DND-41 (cell line): ENCODE measurements around the gene CTIF.

Experiments used
- ATAC-seq: fragments of 200-7000 bp; cut with Tn5 transposase; 3 replicates; pipeline ENCODE4 v1.9.1; 2021; ENCODE audit warnings: low read depth; ENCODE audit not compliant: insufficient read depth
- DNase-seq: peaks from one replicate; pipeline ENCODE4 v3.0.0-alpha.2; 2020
- H2AFZ ChIP-seq: 2 replicates; pipeline ENCODE4 v1.6.0; 2012; ENCODE audit warnings: low read depth, low read length
- H3K27ac ChIP-seq: 2 replicates; pipeline ENCODE4 v1.5.1; 2012; ENCODE audit warnings: low read length, inconsistent platforms
- H3K27me3 ChIP-seq: fragments of 200-600 bp; sonication (generic); 2 replicates; pipeline ENCODE4 v1.6.0; 2012; ENCODE audit warnings: low read length, mild to moderate bottlenecking, inconsistent platforms; ENCODE audit not compliant: insufficient read depth, poor library complexity
- H3K36me3 ChIP-seq: 2 replicates; pipeline ENCODE4 v1.5.1; 2012; ENCODE audit warnings: low read length, inconsistent platforms; ENCODE audit not compliant: insufficient read depth
- H3K4me1 ChIP-seq: 2 replicates; pipeline ENCODE4 v1.5.1; 2012; ENCODE audit warnings: mild to moderate bottlenecking, low read length; ENCODE audit not compliant: insufficient read depth
- H3K4me2 ChIP-seq: 2 replicates; pipeline ENCODE4 v1.6.0; 2012; ENCODE audit warnings: mild to moderate bottlenecking, moderate library complexity, low read length, inconsistent platforms; ENCODE audit not compliant: insufficient read depth
- H3K4me3 ChIP-seq, 2 experiments: fragments of 200-600 bp in 1 of 2; shearing (Covaris generic) in 1 of 2; 2 replicates each; pipeline ENCODE4 v1.5.1; 2012 to 2016; ENCODE audit warnings: inconsistent platforms in 2 of 2, low read length in 2 of 2, mild to moderate bottlenecking in 2 of 2, low read depth in 1 of 2, moderate library complexity in 1 of 2
- H3K79me2 ChIP-seq: 2 replicates; pipeline ENCODE4 v1.6.0; 2012; ENCODE audit warnings: low read length, inconsistent platforms; ENCODE audit not compliant: insufficient read depth
- H3K9ac ChIP-seq: 2 replicates; pipeline ENCODE4 v1.6.0; 2012; ENCODE audit warnings: low read depth, mild to moderate bottlenecking, inconsistent platforms, low read length, moderate library complexity
- H3K9me3 ChIP-seq: 2 replicates; pipeline ENCODE4 v1.5.1; 2012; ENCODE audit warnings: low read length, moderate library complexity, mild to moderate bottlenecking, inconsistent platforms; ENCODE audit not compliant: insufficient read depth, severe bottlenecking
- H4K20me1 ChIP-seq: 2 replicates; pipeline ENCODE4 v1.6.0; 2012; ENCODE audit warnings: low read length; ENCODE audit not compliant: insufficient read depth
- EZH2 ChIP-seq: IDR thresholded peaks from 3 replicates; pipeline ENCODE4 v1.6.1; 2012; ENCODE audit warnings: borderline replicate concordance, low read depth, mild to moderate bottlenecking, moderate library complexity, low read length, inconsistent platforms; ENCODE audit not compliant: severe bottlenecking
- TF ChIP-seq, protein P1 (sequence below): IDR thresholded peaks from 2 replicates; pipeline ENCODE4 v1.5.1; 2012; ENCODE audit warnings: borderline replicate concordance, low read length, moderate library complexity, mild to moderate bottlenecking; ENCODE audit not compliant: poor library complexity, severe bottlenecking; ENCODE audit errors: extremely low read depth

CTIF gene

GRCh38 chr18:48824231-48824970 lies 285.6 kb downstream of the CTIF start:
- H3K9me3 ChIP-seq = no peaks in the 10 kb centered on the region
- no peaks in the 10 kb centered on the region for H3K4me1 ChIP-seq
- H3K9ac ChIP-seq = no peak overlapping the region
- no peak for TF ChIP-seq EZH2
- TF ChIP-seq, protein P1, sequence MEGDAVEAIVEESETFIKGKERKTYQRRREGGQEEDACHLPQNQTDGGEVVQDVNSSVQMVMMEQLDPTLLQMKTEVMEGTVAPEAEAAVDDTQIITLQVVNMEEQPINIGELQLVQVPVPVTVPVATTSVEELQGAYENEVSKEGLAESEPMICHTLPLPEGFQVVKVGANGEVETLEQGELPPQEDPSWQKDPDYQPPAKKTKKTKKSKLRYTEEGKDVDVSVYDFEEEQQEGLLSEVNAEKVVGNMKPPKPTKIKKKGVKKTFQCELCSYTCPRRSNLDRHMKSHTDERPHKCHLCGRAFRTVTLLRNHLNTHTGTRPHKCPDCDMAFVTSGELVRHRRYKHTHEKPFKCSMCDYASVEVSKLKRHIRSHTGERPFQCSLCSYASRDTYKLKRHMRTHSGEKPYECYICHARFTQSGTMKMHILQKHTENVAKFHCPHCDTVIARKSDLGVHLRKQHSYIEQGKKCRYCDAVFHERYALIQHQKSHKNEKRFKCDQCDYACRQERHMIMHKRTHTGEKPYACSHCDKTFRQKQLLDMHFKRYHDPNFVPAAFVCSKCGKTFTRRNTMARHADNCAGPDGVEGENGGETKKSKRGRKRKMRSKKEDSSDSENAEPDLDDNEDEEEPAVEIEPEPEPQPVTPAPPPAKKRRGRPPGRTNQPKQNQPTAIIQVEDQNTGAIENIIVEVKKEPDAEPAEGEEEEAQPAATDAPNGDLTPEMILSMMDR = no peak
- no peaks in the 10 kb centered on the region for H3K36me3 ChIP-seq
- no peaks in the 10 kb centered on the region for H4K20me1 ChIP-seq
- no peaks in the 10 kb centered on the region for H3K27me3 ChIP-seq
- DNase-seq (no peak), ATAC-seq (no peak)
- H2AFZ ChIP-seq = no peak overlapping the region
- H3K27ac ChIP-seq = no peak overlapping the region
- H3K79me2 ChIP-seq = no peaks in the 10 kb centered on the region
- no peak overlapping the region for H3K4me3 ChIP-seq
- H3K4me2 ChIP-seq = no peak overlapping the region

GRCh38 chr18:48825101-48825745 lies 286.4 kb downstream of the CTIF start:
- no peaks in the 10 kb centered on the region for H3K36me3 ChIP-seq
- TF ChIP-seq, protein P1 = no peak
- TF ChIP-seq EZH2 = no peak
- H3K9me3 ChIP-seq = no peaks in the 10 kb centered on the region
- H3K4me1 ChIP-seq = no peaks in the 10 kb centered on the region
- no peaks in the 10 kb centered on the region for H3K27me3 ChIP-seq
- ATAC-seq = no peak
- H3K27ac ChIP-seq = no peak overlapping the region
- H3K4me2 ChIP-seq = no peak overlapping the region
- no peak overlapping the region for H3K9ac ChIP-seq
- no peaks in the 10 kb centered on the region for H3K79me2 ChIP-seq
- no peak overlapping the region for H2AFZ ChIP-seq
- no peak overlapping the region for H3K4me3 ChIP-seq
- DNase-seq = no peak
- no peaks in the 10 kb centered on the region for H4K20me1 ChIP-seq

DNA sequence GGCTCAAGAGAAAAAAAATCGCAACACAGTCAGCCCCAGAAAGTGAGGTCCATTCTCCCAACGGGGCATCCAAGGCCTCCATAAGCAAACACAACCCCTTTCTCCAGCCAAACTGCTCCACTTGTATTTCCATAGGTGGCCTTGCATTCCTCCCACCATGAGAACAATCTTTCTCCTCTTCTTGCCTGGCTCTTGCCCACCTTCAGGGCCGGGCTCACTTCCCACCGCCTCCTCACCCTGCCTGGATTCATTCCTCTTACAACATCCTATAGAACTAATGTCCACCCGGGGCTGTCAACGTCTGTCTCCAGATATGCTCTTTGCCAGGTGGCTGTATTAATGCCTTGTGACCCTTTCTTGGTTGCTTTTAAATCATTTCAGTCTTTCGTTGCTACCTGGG lies 287.4 kb downstream of the CTIF start:
- no peaks in the 10 kb centered on the region for H3K4me1 ChIP-seq
- no peak overlapping the region for H3K27ac ChIP-seq
- H3K4me2 ChIP-seq = no peak overlapping the region
- H3K36me3 ChIP-seq = no peaks in the 10 kb centered on the region
- TF ChIP-seq, protein P1 = no peak
- no peak for TF ChIP-seq EZH2
- no peaks in the 10 kb centered on the region for H3K27me3 ChIP-seq
- ATAC-seq (no peak), DNase-seq (no peak)
- no peaks in the 10 kb centered on the region for H3K79me2 ChIP-seq
- H2AFZ ChIP-seq = no peak overlapping the region
- H3K9ac ChIP-seq = no peak overlapping the region
- H4K20me1 ChIP-seq = no peaks in the 10 kb centered on the region
- H3K4me3 ChIP-seq = no peak overlapping the region
- H3K9me3 ChIP-seq = no peaks in the 10 kb centered on the region
